ENCODE results near the gene HMX1.

Gene HMX1

DNA sequence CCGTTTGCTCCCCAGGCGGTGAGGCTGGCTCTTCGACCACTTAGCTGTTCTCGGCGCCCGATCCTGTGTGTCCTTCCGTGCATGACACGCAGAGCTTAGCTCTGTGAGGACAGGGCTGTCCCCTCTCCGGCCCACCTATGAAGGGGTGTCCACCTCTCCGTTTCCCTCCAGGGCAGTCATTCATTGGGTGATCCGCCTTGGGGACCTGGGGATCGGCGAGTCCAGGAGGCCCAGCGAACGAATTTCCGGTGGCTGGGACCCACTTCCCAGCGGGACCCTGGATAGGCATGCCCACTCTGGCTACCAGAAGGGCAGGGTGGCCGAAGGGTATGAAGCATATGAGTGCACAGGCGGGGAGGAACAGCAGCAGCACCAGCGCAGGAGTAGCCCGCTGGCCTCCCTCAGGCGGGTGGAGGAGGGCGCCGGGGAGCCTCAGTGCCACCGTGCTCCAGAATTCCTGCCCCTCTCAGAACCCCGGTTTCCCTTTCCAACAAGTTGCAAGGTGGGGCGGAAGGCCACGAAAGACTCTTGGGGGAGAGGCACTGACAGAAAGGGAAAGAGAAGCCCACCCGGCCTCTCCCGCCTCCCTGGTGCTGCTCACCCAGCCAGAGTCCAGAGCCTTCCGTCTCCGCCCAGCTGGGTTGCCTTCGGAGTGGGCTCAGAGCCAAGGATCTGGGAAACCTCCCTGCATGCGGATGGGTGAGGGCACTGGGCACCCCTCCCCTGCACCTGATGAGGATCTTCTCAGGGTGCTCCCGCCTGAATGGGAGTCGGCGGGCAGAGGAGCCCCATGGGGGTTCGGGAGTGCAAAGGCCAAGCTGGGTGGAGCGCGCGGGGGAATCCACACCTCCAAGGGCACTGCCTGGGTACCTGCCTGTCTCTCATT lies 8.6 kb downstream of the HMX1 start:
- H3K4me3 ChIP-seq (ENCODE audit: low read depth, low read length), result no peak overlapping the region
- no peak for TF ChIP-seq CTCF (IDR thresholded peaks at IDR 0.05; ENCODE audit: borderline replicate concordance, insufficient read depth, low read depth, low read length)

- no peak for TF ChIP-seq CTCF (IDR thresholded peaks at IDR 0.05; ENCODE audit: borderline replicate concordance, insufficient read depth, low read depth, low read length)
- H3K4me3 ChIP-seq (ENCODE audit: low read depth, low read length), result no peak overlapping the region
Measured at GRCh38 chr4:8862334-8862733, 9.3 kb downstream of the HMX1 start.

DNA sequence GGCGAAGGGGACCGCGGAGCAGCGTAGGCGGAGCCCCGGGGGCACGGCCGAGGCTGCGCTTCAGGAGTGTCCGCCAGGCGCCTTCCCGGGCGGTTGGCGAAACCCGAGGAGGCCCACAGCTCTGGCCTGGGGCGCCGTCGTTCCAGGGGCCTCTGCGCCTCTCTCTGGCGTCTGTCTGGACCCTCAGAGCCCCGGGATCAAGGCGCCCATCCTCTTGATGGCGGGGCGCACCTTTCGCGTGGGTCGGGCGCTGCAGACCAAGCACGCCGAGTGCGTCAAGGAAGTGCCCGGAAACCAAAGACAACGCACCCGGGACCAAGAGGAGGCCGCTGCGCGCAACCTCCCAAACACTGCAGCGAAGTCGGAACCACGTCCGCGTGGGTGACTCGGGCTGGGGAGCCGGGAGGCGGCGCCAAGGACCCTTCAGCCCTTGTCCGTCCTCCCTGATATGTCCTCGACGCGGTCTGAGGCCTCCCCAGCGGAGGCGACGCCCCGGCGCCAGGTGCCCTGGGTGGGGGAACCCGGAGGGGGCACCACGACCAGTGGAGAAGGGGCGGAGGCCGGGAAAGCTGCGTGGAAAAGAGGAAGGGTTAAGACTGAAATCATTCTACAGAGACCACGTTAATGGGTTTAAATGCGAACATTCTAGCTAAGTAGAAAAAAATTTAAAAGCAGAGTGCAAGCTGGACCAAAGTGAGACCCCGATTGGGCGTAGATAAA lies 9.9 kb downstream of the HMX1 start:
- no peak for TF ChIP-seq CTCF (IDR thresholded peaks at IDR 0.05; ENCODE audit: borderline replicate concordance, insufficient read depth, low read depth, low read length)
- no peak overlapping the region for H3K4me3 ChIP-seq (ENCODE audit: low read depth, low read length)

GRCh38 chr4:8860892-8861575 lies 10.6 kb downstream of the HMX1 start:
- TF ChIP-seq CTCF (IDR thresholded peaks at IDR 0.05; ENCODE audit: borderline replicate concordance, insufficient read depth, low read depth, low read length), result no peak
- no peak overlapping the region for H3K4me3 ChIP-seq (ENCODE audit: low read depth, low read length)

DNA sequence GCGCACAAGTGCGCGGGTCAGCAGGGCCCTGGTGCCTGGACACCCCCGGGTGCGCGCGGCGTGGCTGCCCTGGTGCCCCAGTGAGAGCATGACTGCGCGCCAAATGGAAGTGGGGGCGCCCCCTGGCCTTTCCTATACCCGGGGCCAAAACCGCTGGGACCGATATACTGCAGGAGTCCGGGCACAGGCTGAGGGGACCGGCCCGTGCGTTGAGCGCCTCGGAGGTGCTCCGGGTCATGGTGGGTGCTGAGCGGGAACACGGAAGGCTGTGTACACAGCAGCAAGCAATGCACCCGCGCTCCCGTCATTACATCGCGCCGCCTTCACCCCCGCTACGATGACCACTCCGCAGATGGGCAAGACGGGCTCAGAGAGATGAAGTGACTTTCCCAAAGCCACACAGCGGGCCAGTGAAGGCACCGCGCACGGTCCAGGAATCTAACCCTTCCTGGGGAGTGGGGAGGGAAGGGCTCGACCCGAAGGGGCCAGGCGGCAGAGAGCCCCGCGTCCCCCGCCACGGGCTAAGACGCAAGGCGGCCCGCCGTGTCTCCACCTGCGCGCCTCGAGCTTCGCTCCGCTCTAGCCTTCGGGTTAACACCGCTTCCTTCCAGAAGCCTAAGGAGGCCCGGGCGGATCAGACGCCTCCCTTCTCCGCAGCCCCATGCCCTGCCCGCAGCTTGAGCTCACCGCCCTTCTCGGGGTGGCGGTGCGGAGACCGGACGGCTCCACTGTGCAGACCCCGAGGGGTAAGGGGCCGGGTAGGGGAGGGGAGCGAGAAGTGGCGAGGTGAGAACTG lies 11.3 kb downstream of the HMX1 start:
- no peak overlapping the region for H3K4me3 ChIP-seq (ENCODE audit: low read depth, low read length)
- TF ChIP-seq CTCF (IDR thresholded peaks at IDR 0.05; ENCODE audit: borderline replicate concordance, insufficient read depth, low read depth, low read length), result no peak

DNA sequence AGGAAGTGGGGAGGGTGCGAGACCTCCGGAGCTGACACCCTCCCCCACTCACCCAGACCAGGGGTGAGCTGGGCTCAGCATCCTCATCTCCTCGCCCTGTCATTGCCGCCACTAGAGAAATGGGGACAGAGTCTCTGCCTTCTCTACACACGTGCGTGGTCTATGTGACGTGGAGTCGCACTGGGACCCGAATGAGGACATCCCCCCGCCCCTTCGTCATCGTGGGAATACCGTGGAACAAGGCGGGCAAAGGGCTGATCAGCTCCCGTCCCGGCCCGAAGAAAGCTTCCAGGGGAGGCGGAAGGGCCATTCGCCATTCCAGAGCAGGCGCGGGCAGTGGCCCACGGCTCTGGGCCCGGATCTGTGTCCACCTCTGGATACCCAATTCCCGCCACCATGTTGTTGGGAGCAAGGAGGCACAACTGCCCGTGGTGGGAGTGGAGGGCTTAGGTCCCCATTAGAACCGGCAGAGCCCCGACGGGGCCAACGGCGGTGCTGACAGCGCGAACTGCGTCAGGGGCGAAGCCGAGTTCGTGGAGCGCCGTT lies 12.0 kb downstream of the HMX1 start:
- no peak overlapping the region for H3K4me3 ChIP-seq (ENCODE audit: low read depth, low read length)
- no peak for TF ChIP-seq CTCF (IDR thresholded peaks at IDR 0.05; ENCODE audit: borderline replicate concordance, insufficient read depth, low read depth, low read length)

Data from GM12875 (cell line).